HG02798 (cell line): ENCODE data around the gene FBXL13.
"Not testable (repeated sequence)": the region's sequence is repeated elsewhere in the genome, so short reads cannot be mapped to it uniquely, and the experiment has no call there.

Experiments
- ATAC-seq: cut with Tn5 transposase; IDR thresholded peaks from one replicate; pipeline ENCODE4 v1.9.1; 2021; ENCODE audit warnings: mild to moderate bottlenecking; ENCODE audit not compliant: unreplicated experiment, poor library complexity

FBXL13 gene

GRCh38 chr7:102913826-102914225, 160.8 kb downstream of the FBXL13 start:
- no peak for ATAC-seq

GRCh38 chr7:102912742-102913141, 161.9 kb downstream of the FBXL13 start, which contains the start of gene LRRC17:
LRRC17 (plus strand) TSS chr7:102913000; CDS start chr7:102933914, 20,914 bp downstream.
- ATAC-seq: no peak

- no peak for ATAC-seq
Observed at GRCh38 chr7:102908676-102909075, 165.9 kb downstream of the FBXL13 start.

DNA sequence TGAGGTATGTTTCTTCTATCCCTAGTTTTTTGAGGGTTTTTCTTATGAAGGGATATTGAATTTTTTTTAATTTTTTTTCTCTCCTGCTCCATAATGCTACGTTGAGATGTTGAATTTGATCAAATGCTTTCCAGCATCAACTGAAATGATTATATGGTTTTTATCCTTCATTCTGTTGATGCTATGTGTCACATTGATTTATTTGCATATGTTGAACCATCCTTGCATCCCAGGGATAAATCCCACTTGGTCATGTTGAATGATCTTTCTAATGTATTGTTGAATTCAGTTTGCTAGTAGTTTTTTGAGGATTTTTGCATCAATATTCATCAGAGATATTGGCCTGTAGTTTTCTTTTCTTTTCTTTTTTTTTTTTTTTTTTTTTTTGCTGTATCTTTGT, 171.0 kb downstream of the FBXL13 start:
- ATAC-seq: not testable (repeated sequence)

- ATAC-seq: not testable (repeated sequence)
Observed at GRCh38 chr7:102902052-102902451, 172.5 kb downstream of the FBXL13 start.

- no peak for ATAC-seq
Observed at GRCh38 chr7:102898532-102898859, 176.1 kb downstream of the FBXL13 start.

DNA sequence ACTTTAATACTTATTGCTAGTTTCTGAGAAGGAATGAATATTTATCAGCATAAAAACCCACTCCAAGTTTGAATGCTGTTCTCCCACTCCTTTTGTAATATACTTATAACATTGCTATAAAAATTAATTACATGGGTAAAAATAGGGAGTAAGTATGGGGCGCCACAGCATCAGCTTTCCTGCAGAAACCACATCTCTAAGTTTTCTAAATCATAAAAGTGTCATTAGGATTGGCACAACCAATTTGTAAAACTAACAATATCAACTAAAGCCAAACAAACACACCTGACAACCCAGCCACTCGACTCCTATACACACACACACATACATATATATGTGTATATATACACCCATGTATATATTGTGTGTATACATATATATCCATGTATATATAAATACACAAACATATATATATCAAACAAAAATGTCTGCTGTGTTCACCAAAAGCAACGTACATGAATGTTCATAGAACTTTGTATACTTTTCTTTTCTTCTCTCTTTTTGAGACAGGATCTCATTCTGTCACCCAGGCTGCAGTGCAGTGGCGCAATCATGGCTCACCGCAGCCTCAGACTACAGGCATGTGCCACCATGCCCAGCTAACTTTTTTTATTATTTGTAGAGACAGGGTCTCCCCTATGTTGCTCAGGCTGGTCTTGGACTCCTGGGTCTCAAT, 176.6 kb downstream of the FBXL13 start:
- no peak for ATAC-seq

- ATAC-seq: no peak
Observed at GRCh38 chr7:102897211-102897631, 177.4 kb downstream of the FBXL13 start.

- no peak for ATAC-seq
Observed at GRCh38 chr7:102896585-102896984, 178.0 kb downstream of the FBXL13 start.

DNA sequence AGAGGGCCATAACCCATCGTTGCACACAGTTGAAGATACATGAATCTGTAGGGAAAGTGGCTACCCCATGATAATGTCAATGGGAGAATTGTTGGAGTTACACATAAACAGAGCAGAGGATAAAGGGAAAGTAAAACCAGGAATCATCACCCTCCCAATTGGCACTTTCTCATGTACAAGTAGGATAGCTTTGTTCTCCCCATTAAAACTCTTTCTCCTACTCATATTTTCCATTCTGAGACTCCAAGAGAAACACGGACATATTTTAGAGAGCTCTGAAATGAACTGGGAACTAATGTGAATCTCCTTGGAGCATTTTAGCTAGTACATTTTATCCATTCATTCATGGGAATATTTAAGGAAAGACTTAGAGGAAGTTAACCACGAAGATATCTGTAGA, 179.0 kb downstream of the FBXL13 start:
- ATAC-seq: no peak

- no peak for ATAC-seq
Observed at GRCh38 chr7:102892631-102893278, 181.8 kb downstream of the FBXL13 start.

DNA sequence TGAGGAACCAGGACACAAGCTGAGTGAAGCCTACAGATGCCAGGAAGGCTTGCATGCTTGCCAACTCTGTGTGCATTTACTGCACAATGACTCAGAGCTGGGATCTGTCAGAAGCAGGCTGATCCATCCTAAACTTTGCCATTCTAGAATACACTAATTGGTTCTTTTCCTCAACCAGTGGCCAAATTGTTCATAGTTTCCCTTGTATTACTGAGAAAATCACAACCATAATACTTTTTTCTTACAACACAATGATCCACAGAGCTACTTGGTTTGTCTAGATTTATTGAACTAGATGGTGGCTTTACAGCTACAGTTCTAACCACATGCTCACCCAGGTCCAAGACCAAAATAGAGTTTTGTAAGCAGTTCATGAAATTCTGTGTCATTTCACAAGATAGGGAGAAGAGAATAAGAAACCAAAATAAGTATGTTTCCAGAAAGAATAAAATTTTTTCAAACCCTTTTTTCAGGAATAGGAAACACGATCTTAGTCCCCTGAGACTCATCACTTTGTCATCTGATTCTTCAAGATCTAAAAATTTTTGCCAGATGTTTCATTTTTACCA, 182.8 kb downstream of the FBXL13 start:
- ATAC-seq: no peak

DNA sequence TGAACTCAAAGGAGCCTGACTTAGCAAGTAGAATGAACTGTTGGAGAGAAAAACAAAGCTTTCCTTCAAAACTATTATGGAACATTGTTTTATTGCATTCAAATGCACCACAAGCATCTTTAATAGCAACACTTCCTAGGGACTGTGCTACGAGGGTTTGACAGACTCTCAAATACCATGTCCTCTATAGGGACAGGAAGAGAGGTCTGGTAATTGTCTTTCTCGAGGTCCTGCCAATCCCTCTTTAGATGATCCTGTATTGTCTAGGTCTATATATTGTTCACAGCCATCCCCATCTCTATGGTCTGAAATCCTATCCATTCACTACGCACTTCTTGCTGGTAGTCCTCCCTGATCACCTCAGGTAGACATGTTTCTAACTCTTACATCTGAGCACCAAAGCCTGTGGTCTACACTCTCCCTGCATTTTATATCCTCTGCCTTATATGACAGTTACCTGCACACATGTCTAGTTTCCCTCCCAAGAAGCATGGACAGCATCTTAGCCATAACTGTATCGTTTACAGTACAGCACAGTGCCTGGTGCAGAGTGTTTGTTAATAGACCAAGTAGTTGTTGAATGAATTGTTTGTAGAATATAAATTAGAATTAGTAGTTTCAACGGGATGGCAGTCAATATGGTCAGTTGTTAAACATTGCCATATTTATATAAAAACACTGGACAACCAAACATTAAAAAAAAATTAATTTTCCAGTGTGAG, 183.5 kb downstream of the FBXL13 start:
- ATAC-seq: no peak

DNA sequence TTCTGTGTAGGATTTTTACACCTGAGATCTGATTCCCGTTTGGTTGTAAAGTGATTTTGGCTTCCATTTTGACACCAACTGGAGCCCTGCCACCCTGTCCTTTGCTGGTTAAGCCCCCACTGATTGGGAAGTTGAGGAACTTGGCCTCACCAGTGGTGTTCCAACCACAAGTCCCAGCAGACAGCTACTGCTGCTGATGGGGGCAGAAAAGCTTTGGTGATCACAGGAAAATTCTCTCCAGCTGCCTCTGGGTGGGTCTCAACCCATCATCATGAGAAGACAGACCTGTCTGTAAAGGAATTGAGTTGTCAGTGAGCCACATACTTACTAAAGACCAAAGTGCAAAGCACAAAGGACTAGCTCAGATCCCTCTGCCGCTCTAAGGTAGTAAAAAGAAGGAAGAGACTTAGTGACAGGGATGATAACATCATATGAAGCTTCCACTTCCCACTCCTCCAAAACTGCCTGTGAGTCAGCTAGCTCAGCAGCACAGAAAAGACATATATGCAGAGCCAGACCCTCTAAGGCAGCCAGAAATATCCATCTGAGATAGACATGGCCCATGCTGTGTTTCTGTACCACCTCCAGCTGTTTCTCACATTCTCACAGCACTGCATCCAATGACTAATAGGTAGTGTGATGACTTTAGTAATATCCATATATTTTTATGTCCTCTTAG, 184.2 kb downstream of the FBXL13 start:
- ATAC-seq: no peak

- ATAC-seq: no peak
Observed at GRCh38 chr7:102889851-102890250, 184.7 kb downstream of the FBXL13 start.

DNA sequence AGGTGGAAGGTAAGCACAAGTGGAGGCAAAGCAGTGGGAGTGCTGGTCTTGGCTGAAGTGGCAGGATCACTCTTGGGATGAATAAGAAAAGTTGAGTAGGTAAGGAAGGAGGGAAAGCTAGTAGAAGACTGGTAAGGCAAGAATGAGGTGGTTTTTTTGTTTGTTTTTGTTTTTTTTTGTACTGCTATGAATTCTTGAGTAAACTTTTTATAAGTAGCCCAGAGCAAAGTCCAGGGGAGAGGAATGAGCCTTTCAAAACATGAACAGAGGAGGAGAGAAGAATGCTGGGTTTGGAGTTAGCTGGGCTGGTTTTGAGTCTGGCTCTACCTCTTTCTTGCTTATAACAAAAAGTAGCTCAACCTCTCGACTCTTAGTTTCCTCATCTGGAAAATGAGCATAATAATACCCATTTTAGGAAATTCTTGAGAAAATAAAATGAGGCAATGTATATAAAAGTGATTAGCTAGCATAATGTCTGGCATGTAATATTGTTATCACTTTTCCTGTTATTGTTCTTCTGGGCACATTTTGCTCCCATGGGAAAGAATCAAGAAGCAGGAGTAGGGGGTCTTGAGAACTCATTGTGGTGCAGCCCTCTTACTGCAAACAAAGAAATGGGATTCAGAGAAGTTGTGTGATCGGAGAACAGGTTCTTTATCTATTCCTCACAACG, 185.9 kb downstream of the FBXL13 start:
- ATAC-seq: no peak

DNA sequence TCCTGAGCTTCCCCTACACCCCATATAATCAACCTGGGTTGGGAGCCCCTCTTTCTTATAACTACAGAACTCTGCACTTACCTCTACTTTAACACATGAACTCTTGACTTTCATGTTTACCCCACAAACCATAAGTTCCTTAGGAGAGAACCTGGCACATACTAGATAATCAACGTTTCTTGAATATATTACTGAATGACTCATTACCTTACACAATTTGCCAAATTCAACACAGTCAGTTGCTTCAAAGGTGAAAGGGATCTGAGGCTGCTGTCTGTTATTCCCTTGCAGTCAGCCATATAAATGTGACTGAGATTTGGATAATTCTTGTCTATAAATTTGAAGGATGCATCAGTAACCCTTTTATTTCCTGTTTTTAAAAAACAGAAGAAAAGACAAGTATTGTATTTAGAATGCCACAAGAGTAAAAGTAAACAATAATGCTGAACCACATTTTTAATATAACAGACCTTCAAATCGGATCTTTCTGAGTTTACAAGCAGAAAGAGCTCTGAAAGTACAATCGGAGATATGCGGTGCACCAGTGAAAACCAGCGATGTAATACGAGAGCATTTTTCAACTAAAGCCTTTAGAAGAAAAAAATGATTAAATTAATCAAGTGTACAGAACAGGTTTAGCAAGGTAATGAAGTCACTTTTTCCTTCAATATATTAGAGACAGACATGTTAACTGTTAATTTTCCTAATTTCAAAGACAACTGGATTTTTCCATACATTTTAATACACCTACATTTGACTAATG, 191.3 kb downstream of the FBXL13 start:
- ATAC-seq: no peak

GRCh38 chr7:102875700-102876295, 198.8 kb downstream of the FBXL13 start:
- ATAC-seq: no peak

- ATAC-seq: no peak
Observed at GRCh38 chr7:102874966-102875365, 199.6 kb downstream of the FBXL13 start.
